AG04450 (cell line): Measurements from ENCODE around the gene CREBRF. TPM values are rescaled to one million over a fixed set of nuclear protein-coding genes. Genes with fewer than 3 reads are reported as not detected.
"Not testable (repeated sequence)": the region's sequence is repeated elsewhere in the genome, so short reads cannot be mapped to it uniquely, and the experiment has no call there.

Source experiments
- CTCF ChIA-PET: fragments of 300-600, 350-600 bp; formaldehyde crosslinking; extraction: SDS; loops from one replicate; lab custom pipeline; 2022; ENCODE audit warnings: antibody characterized with exemption, inconsistent platforms; lab: Charles Lee
- POLR2A ChIA-PET: fragments of 350-600 bp; formaldehyde crosslinking; extraction: SDS; loops from one replicate; lab custom pipeline; 2021; ENCODE audit warnings: antibody characterized with exemption, inconsistent platforms; lab: Yijun Ruan, JAX
- DNase-seq: peaks from one replicate; pipeline ENCODE4 v3.0.0-alpha.2; 2011; ENCODE audit warnings: low read depth, low spot score
- H3K27ac ChIP-seq: one replicate; pipeline ENCODE4 v1.5.1; 2012; ENCODE audit warnings: low read depth, low read length, control low read depth
- H3K27me3 ChIP-seq: one replicate; pipeline ENCODE4 v1.6.0; 2012; ENCODE audit warnings: low read length; ENCODE audit not compliant: control insufficient read depth, insufficient read depth
- H3K4me3 ChIP-seq: 2 replicates; pipeline ENCODE4 v1.5.1; 2011; ENCODE audit warnings: mild to moderate bottlenecking, low read depth, low read length, control low read depth
- H3K9me3 ChIP-seq: 2 replicates; pipeline ENCODE4 v1.5.1; 2012; ENCODE audit warnings: low read length; ENCODE audit not compliant: control insufficient read depth, insufficient read depth
- CTCF ChIP-seq: IDR thresholded peaks from 2 replicates; pipeline ENCODE4 v1.5.1; 2011; ENCODE audit warnings: low read depth, low read length, control low read depth, inconsistent platforms
- polyA plus RNA-seq: library from polyadenylated mRNA; depleted of rRNA; stranded (reverse); fragments of >200 nt; gene quantifications from 2 replicates; pipeline ENCODE4 v1.2.3, GENCODE V29; 2011

Gene CREBRF
- polyA plus RNA-seq, 1 experiment: 20.4 TPM

GRCh38 chr5:173075137-173075843, 19.1 kb downstream of the CREBRF start:
- CTCF ChIA-PET: interaction anchor here (0.6 kb wide), 1 partner anchor 65 kb away, joined by 4 read pairs; no protein-coding TSS in a partner anchor
- H3K27ac ChIP-seq: no peak overlapping the region
- no peak for TF ChIP-seq CTCF
- DNase-seq: no peak
- no peaks in the 10 kb centered on the region for H3K9me3 ChIP-seq
- H3K4me3 ChIP-seq: no peak overlapping the region
- POLR2A ChIA-PET: no interaction called here
- H3K27me3 ChIP-seq: no peaks in the 10 kb centered on the region

GRCh38 chr5:173075970-173076369, 19.8 kb downstream of the CREBRF start:
- Histone ChIP-seq H3K9me3 (no peaks in the 10 kb centered on the region), H3K4me3 (no peak overlapping the region), H3K27me3 (no peaks in the 10 kb centered on the region), H3K27ac (no peak overlapping the region)
- DNase-seq: no peak
- POLR2A ChIA-PET: interaction anchor here (0.6 kb wide), 1 partner anchor 34 kb away, joined by 6 read pairs; no protein-coding TSS in a partner anchor
- CTCF ChIA-PET: interaction anchor here (0.6 to 0.7 kb wide), 2 partner anchors 65 to 117 kb away, joined by 4 to 5 read pairs; partner anchors contain the start of gene RPL26L1
- TF ChIP-seq CTCF: no peak

- POLR2A ChIA-PET: interaction anchor here (0.6 kb wide), 1 partner anchor 35 kb away, joined by 6 read pairs; no protein-coding TSS in a partner anchor
- not testable (repeated sequence) for H3K9me3 ChIP-seq, H3K27me3 ChIP-seq, H3K27ac ChIP-seq, H3K4me3 ChIP-seq, DNase-seq
- CTCF ChIA-PET: interaction anchor here (0.5 to 0.7 kb wide), 2 partner anchors 117 to 616 kb away, joined by 3 to 5 read pairs; partner anchors contain the start of gene RPL26L1
These were observed 20.3 kb downstream of the CREBRF start for GRCh38 chr5:173076471-173076870.

- no peak for TF ChIP-seq CTCF
- Histone ChIP-seq H3K27ac (no peak overlapping the region), H3K4me3 (no peak overlapping the region), H3K27me3 (no peaks in the 10 kb centered on the region), H3K9me3 (no peaks in the 10 kb centered on the region)
- CTCF ChIA-PET: no interaction called here
- no peak for DNase-seq
- POLR2A ChIA-PET: no interaction called here
These were observed 22.7 kb downstream of the CREBRF start for GRCh38 chr5:173078878-173079277.

- H3K4me3 ChIP-seq: no peak overlapping the region
These were observed 33.4 kb downstream of the CREBRF start for GRCh38 chr5:173089581-173089980.

More at GRCh38 chr5:173089581-173089980, 33.4 kb downstream of the CREBRF start:
- Histone ChIP-seq H3K27me3 (no peaks in the 10 kb centered on the region), H3K27ac (no peak overlapping the region), H3K9me3 (no peaks in the 10 kb centered on the region)
- POLR2A ChIA-PET: no interaction called here
- no peak for TF ChIP-seq CTCF
- CTCF ChIA-PET: no interaction called here
- DNase-seq: no peak
